Stimulated activated CD8-positive, alpha-beta memory T cell treated with anti-CD3 and anti-CD28 coated beads, Interleukin-12 subunit alpha, Interleukin-12 subunit beta, amount 100 ng/mL, for 4 hours (primary cell): ENCODE data around the gene FKRP.
A peak's percentile ranks its signal among the peaks of the same experiment; 100 is the strongest.
"Not testable (repeated sequence)": the region's sequence is repeated elsewhere in the genome, so short reads cannot be mapped to it uniquely, and the experiment has no call there.

Experiments
- DNase-seq: peaks from one replicate; pipeline ENCODE4 v3.0.0-alpha.2; 2020; ENCODE audit warnings: low read depth

Gene FKRP

DNA sequence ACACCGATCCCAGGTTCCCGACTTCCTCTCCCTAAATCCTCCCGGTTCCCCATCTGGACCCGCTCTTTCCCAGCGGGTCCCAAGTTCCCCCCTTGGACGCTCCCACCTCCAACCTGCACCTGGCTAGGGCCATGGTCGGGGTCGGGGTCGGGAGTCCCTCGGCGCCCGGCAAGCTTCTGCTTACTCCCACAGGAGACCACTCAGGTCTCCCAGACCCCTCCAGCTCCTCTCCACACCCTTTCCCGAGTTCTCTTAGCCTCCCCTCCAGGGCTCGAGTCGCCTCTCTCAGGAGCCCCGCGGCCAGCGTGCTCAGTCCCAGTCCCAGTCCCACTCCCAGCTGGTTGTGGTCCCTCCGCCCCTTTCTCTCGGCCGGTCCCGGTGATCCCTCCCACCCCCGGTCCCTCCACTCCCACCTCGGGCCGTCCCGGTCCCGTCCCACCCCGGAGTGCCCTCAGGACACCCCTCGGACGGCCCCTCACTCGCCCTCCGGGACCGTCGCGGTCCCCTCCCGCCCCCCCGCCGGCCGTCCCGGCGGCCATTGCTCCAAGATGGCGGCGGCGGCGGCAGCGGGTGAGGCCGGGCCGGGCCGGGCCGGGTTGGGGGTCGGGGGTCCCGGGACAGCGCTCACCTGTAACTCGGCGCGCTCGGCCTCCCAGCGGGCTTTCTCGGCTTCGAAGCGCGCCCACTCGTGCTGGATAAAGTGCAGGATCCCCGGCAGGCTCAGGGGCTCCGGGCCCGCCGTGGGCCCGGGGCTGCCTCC lies at the start of gene FKRP:
FKRP (plus strand) TSS at position 537 of the 760 bp plus-strand sequence. CDS start 9,394 bp downstream, outside the sequence.
- peak; percentile 32 for DNase-seq

GRCh38 chr19:46696866-46697203 lies 49.0 kb upstream of the FKRP start:
- no peak for DNase-seq

DNA sequence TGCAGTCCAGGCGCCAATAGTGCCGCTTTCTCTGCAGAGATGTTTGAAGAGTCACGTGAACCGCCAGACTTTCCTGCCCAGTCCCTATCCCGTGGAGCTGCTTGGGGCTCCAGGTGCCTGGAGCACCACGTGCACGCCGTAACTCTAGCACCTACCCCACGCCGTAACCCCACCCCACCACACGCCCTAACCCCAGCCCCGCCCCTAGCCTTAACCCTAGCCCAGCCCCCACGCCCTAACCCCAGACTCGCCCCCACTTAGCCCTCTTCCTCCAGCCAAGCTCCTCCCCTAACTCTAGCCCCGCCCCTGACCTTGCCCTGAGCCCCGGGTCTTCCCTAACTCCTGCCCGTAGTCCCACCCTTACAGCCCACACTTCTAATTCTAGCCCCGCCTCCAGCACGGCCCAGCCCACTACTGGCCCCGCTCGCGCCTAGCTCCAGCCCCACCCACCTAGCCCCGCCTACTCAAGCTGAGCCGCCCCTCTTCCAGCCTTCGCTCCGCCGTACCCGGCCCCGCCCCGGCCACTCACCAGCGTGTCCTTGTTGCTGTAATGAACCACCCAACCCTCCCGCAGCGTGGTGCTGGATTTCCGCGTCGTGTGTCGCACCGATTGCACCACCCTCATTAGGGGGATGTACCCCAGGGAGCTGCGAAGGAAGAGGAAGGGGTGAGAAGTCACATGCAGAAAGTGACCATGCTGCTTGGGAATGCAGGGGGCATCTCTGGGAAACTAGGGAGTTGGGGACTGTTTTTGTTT lies 48.5 kb upstream of the FKRP start:
- no peak for DNase-seq

DNA sequence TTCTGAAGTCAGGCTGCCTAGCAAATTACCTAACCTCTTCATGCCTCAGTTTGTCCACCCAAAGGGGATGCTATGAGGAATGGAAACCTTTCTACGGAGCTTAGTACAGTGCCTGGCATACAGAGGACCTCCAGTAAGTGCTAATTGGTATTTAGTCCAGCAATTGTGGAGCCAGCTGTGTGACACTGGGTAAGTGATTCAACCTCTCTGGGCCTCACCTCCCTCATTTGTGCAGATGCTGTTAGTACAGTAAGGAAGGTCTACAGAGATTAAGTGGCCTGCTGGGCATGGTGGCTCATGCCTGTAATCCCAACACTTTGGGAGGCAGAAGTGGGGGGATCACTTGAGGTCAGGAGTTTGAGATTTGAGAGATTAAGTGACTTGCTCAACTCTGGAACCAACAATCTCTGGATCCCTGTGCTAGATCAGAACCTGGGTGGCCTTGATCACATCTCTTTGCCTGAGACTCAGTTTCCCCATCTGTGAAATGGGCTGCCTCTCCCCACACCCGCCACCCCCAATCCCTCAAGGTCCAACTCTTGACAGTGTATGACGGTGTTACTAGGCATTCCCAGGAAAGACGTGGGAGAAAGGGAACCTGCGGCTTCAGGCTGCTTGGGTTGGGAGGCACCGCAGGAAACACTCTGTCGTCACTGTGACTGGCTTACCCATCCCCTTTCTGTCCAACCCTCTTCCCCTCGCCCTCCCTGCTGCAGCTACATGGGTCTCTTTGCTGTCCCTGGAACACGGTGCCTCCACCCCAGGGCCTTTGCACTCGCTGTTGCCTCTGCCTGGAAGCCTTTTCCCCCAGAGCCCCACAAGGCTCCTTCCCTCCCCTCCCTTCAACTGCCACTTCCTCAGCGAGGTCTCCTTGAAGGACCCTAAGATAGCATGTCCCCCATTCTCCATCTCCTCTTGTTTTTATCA lies 47.2 kb upstream of the FKRP start:
- no peak for DNase-seq

- no peak for DNase-seq
These were observed 45.2 kb upstream of the FKRP start for GRCh38 chr19:46700704-46701103.

DNA sequence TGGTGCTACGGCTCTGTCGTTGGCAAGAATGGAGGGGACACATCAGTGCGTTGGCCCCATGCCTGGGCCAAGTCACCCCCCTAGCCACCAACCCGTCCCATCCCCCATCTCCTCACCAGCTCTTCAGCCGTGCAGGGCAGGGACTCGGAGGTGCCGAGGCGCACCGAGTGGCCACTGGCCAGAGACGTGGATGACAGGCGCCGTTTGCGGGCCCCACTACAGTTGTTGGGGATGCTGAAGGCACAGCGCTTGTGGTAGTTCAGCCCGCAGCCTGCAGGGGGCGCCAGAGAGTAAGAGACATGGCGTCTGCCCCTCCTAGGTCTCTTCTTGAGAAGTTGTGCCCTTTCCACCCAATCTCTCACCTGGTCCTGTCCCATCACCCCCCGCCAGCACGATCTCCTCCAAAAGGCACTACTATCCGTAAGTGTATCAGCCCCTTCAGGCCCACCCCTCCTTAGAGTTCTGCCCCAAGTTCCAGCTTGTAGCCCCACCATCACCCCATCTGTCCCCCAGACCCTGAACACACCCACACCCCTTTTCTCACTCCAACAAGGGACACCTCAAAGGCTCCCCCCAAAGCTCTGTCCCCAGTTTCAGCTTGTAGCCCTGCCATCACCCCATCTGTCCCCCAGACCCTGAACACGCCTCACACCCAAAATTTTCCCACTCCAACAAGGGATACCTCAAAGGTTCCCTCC lies 41.3 kb upstream of the FKRP start:
- DNase-seq = peak; percentile 70

DNA sequence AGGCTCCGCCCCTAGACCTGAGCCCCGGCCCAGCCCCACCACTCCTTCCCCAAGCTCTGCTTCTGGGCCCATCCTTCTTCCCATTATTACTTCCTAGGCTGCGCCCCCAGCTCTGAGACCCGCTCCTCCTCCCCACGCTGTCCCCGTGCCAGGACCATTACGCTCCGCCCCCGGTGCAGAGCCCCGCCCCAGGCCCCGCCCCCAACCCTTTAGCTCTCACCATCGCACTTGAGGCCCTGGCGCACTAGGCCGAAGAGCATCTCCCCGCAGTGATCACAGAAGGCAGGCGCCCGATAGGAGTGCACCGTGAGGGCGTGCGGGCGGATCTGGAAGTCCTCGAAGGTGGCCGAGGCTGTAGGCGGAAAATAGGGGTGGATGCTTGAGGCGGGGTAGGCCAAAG lies 35.2 kb upstream of the FKRP start:
- no peak for DNase-seq

DNA sequence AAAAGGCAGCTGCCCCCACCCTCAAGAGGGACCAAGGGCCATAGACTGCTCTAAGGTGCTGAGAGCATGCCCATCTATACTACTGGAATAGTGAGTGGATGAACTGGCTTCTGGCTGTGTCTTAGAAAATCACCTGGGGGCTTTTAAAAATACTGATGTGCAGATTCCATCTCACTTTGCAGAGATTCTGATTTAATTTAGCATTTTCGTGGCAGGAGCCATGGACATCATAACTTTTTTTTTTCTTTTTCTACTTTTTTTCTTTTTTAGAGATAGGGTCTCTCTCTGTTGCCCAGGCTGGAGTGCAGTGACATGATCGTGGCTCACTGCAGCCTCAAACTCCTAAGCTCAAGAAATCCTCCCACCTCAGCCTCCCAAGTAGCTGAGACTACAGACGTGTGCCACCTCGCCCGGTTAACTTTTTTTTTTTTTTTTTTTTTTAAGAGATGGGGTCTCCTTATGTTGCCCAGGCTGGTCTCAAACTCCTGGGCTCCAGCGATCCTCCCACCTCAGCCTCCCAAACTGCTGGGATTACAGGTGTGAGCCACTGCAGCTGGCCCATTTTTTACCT lies 33.0 kb upstream of the FKRP start:
- DNase-seq = not testable (repeated sequence)

- DNase-seq = peak; percentile 61
These were observed 31.9 kb upstream of the FKRP start for GRCh38 chr19:46713781-46714443.

GRCh38 chr19:46714444-46715106 lies 31.3 kb upstream of the FKRP start:
- DNase-seq = peak; percentile 50

DNA sequence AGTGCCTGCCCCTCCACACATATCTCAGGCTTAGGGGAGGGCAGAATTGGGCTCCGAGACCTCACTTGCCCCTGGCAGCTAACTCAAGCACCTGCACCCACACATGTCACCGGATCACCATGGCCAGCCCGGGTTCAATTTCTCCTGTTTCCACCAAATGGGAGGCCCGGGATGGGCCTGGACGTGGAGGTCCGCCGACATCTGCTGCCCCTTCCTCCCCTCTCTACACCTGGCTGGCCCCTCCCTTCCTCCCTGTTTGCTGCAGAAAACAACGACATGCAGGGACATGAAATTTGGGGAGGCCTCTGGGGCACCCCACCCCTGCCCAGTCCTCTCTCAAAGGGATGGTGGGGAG lies 30.3 kb upstream of the FKRP start:
- no peak for DNase-seq

DNA sequence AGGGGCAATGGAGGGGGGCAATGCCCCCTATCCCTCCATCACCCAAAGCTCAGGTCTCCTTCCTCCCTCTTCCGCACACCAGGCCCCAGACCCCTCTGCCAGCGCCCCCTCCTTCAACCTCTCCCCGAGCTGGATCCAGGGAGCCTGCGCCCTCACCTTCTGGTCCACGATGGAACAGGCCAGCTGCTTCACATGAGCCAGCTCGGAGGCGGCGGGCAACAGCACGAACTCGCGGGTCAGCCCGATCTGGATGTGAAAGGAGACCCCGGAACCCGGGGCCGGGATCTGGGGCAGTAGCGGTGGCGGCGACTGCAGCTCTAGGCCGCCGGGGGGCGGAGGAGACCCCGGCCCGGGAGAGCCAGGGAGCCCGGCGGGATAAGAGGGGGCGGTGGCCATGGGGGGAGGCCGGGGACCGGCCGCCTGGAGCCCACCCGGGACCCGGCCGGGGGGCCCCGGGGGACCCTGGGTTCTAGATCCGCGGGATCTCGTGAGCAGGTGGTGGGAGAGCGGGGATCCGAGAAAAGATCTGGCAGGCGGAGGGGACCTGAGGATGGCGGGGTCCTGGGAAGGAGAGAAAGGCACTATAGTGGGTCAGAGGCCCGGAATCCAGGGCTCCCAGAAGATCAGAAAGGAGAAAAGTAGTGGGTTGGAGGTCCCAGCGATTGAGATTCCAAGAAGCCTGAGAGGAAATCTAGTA lies 29.7 kb upstream of the FKRP start:
- DNase-seq = no peak

DNA sequence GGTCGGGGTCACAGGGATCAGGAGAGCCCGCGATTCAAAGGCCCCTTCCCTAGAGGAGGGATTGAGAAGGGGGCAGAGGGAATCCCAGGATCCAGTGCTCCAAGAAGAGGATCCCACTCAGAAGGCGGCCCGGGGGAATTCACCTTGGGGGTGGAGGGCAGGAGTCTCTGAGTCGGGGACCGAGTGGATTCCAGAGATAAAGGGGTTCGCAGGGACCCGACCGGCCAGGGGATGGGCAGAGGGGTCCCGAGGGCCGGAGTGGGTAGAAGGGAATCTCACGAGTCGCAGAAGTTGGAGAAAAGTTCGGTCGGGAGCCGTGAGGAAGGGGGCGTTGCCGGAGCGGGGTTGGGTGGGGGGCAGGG lies 29.2 kb upstream of the FKRP start:
- DNase-seq = no peak

DNA sequence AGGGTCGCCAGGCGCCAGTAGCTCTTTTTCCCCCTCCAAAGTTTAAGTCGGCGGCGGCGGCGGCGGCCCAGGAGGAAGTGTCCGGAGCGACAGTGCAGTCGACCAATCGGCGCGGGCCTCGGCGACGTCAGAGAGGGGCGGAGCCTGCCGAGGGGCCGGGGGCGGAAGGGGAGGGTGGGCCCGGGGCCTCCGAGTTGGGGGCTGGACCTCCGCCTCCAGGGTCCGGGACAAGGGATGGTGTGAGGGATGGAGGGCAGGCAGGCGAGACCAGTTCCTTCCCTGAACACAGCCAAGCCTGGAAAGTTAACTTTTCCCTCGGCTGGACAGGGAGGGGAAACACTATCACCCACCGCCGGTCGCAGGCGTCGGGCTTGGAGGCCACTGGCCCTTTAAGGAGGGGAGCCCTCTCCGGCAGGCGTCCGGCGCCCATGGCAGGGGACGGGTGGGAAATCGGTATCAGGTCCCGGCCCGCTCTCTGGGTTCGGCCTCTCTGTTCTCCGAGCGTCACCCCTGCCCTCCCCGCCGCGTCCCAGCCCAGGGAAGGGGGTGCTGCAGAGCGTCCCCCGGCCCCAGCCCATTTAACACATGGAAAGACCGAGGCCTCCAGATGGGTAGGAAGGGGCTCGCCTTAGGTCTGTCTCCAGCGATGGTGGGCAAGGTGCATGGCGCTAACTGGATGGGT lies 28.7 kb upstream of the FKRP start, which contains the start of gene PRKD2:
PRKD2 (minus strand) TSS at position 81 of the 682 bp plus-strand sequence. CDS start 744 bp downstream, outside the sequence.
- peak; percentile 82 for DNase-seq

DNA sequence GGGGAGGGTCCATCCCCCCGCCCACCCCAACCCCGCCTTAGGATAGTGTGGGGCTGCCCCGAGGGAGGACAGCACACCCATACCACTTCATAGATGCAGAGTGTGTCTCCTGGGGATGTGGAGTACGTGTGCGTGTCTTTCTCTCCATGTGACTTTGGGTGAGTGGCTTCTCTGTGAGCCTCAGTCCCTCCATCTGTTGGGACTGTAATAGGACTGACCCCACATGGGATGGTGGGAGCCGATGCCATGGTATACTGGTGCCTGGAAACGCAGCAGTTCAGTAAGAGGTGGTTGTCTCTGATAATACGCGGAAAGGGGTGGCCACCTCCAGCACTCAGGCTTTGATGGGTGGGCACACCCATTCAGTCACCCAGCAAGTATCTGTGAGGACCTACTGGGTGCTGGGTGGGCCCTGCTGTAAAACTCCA lies 28.1 kb upstream of the FKRP start:
- DNase-seq = no peak

DNA sequence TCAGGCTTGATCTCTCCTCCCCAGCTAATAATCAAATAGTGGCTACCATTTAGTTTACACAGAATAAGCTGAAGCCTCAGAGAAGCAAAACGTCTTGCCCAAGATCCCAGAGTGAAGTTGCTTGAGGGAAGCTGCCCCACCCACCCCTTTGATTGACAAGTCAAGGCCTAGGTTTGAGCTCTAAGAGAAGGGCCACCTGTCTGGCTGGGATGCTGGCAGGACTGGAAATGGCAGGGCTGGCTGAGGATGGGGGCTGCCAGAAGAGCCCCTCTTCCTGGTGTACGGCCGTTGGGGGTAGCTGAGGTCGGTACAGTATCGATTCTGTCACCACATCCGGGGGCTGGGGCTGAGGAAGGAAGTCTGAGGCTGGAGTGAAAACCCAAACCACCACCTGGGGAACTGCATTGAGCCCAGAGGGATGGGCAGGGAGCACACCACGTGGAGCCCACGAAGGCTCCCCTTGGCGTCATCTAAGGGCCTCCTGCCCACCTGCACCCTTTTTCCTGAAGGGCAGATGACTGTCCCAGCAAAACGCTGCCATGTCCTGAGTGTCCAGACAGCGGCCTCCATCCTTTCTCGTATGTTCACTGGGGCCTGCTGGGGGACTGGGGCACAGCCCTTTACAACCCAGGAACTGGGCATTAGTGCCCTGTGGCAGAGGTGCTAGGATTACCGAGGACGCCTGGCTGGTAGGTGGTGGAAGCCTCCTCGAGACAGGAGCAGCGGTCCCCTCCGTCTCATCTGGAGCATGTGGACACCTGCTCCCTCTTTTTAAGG lies 27.5 kb upstream of the FKRP start:
- peak; percentile 43 for DNase-seq

- no peak for DNase-seq
These were observed 26.8 kb upstream of the FKRP start for GRCh38 chr19:46718934-46719622.
